Fibroblast of lung (primary cell): ENCODE results near the gene PLAC8. TPM values are rescaled to one million over a fixed set of nuclear protein-coding genes. Genes with fewer than 3 reads are reported as not detected.

Experiments
- DNase-seq, 2 donors: peaks; one replicate each; pipeline versions ENCODE4 v3.0.0 to v3.0.0-alpha.2; 2010; ENCODE audit warnings: low read depth in 2 of 2
- H2AFZ ChIP-seq: 2 replicates; pipeline ENCODE4 v1.5.1; 2012; ENCODE audit warnings: low read length, control low read depth, inconsistent platforms
- H3K27ac ChIP-seq: 2 replicates; pipeline ENCODE4 v1.5.1; 2011; ENCODE audit warnings: low read length, control low read depth; ENCODE audit not compliant: insufficient read depth
- H3K27me3 ChIP-seq: 2 replicates; pipeline ENCODE4 v1.5.1; 2011; ENCODE audit warnings: mild to moderate bottlenecking, low read length; ENCODE audit not compliant: control insufficient read depth, insufficient read depth
- H3K36me3 ChIP-seq: 2 replicates; pipeline ENCODE4 v1.5.1; 2011; ENCODE audit warnings: low read length; ENCODE audit not compliant: control insufficient read depth, insufficient read depth
- H3K4me1 ChIP-seq: 2 replicates; pipeline ENCODE4 v1.5.1; 2011; ENCODE audit warnings: low read length; ENCODE audit not compliant: control insufficient read depth, insufficient read depth; ENCODE audit errors: extremely low read depth
- H3K4me2 ChIP-seq: 2 replicates; pipeline ENCODE4 v1.5.1; 2011; ENCODE audit warnings: low read length, control low read depth; ENCODE audit not compliant: insufficient read depth; ENCODE audit errors: extremely low read depth
- H3K4me3 ChIP-seq, 4 experiments: fragments of 200-600 bp in 1 of 4; sonication (generic) in 1 of 4; replicated peaks in 1 of 4; 2 replicates each; pipeline ENCODE4 v1.5.1; 2011 to 2016; ENCODE audit warnings: low read length in 4 of 4, low read depth in 3 of 4, mild to moderate bottlenecking in 3 of 4, control low read depth in 2 of 4, inconsistent platforms in 1 of 4, mixed read lengths in 1 of 4; ENCODE audit not compliant: insufficient read depth in 1 of 4; ENCODE audit errors: control extremely low read depth in 1 of 4
- H3K79me2 ChIP-seq: 2 replicates; pipeline ENCODE4 v1.5.1; 2012; ENCODE audit warnings: mild to moderate bottlenecking, low read length, inconsistent platforms; ENCODE audit not compliant: control insufficient read depth, insufficient read depth
- H3K9ac ChIP-seq: 2 replicates; pipeline ENCODE4 v1.5.1; 2011; ENCODE audit warnings: mild to moderate bottlenecking, low read length, control low read depth; ENCODE audit not compliant: insufficient read depth
- H3K9me3 ChIP-seq: 2 replicates; pipeline ENCODE4 v1.5.1; 2012; ENCODE audit warnings: low read depth, low read length; ENCODE audit not compliant: control insufficient read depth, insufficient read depth
- H4K20me1 ChIP-seq: 2 replicates; pipeline ENCODE4 v1.5.1; 2011; ENCODE audit warnings: low read length; ENCODE audit not compliant: control insufficient read depth, insufficient read depth; ENCODE audit errors: extremely low read depth
- EZH2 ChIP-seq: IDR thresholded peaks from 2 replicates; pipeline ENCODE4 v1.5.1; 2012; ENCODE audit warnings: low read length, control low read depth, mild to moderate bottlenecking; ENCODE audit errors: missing control alignments
- polyA plus RNA-seq, 2 donors: library from polyadenylated mRNA; depleted of rRNA in 1 of 2; stranded (reverse) in 1 of 2; unstranded in 1 of 2; fragments of >200 nt; gene quantifications; 2 replicates each; pipeline ENCODE4 v1.2.1, GENCODE V29; 2011 to 2012; ENCODE audit warnings: missing spikeins in 1 of 2
- total RNA-seq: library from RNA; depleted of rRNA; stranded (reverse); fragments of >200 nt; gene quantifications from 2 replicates; pipeline ENCODE4 v1.2.1, GENCODE V29; 2014
- TF ChIP-seq, protein P1 (sequence below), 2 donors: IDR thresholded peaks in 1 of 2; conservative IDR thresholded peaks in 1 of 2; 1 replicate in 1 of 2; 2 replicates in 1 of 2; pipeline ENCODE4 v1.5.1; 2011 to 2012; ENCODE audit warnings: low read length in 2 of 2, control low read depth in 1 of 2, inconsistent platforms in 1 of 2, low read depth in 1 of 2, mild to moderate bottlenecking in 1 of 2

Gene PLAC8
- total and polyA plus RNA-seq, 2 donors (not counting 1 experiment from before 2014, with no cell fraction given), result 0.33 to 0.79 TPM

DNA sequence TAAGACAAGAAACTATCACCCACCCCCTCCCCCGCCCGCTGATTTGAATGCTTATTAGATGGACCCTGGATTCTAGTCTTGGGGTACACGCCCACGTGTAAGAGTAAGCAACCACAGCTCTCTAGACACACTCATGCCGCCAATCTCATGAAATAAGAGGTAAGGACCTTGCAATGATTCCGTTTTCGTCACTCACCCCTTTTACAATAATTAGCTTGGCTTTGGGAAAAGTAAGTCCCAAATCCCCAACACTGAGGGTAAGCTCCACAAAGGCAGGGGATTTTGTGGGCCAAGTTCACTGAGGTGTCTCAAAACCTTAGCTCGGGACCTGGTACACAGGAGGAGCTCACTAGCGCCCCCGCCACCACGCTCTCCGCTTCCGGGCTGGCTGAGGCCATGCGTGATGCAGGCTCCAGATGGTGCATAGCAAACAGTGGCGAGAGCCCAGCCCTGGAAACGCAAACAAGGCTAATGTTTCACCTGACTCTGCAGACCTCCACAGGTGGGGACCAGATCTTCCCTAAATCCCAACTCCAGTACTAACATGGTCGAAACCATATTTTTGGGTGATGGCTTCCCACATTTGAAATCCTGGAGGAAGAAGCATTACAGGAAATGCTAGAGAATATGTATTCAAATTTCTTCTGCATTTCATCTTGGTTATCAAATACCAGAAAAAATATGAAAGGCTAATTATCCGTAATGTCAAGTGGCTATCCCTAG lies 4.1 kb downstream of the PLAC8 start:
- Histone ChIP-seq H3K4me3 (peak overlapping the region; percentile 34 to 61 (median 44)), H3K27ac (no peak overlapping the region), H2AFZ (peak overlapping the region; percentile 98), H3K4me2 (peak overlapping the region; percentile 99), H3K9ac (peak overlapping the region; percentile 36), H4K20me1 (no peaks in the 10 kb centered on the region), H3K79me2 (no peaks in the 10 kb centered on the region), H3K4me1 (peaks cover 3% of the 10 kb centered on the region), H3K27me3 (no peaks in the 10 kb centered on the region), H3K36me3 (no peaks in the 10 kb centered on the region), H3K9me3 (no peaks in the 10 kb centered on the region)
- DNase-seq, result peak; percentile 73 to 76
- TF ChIP-seq EZH2, result no peak
- TF ChIP-seq, protein P1, sequence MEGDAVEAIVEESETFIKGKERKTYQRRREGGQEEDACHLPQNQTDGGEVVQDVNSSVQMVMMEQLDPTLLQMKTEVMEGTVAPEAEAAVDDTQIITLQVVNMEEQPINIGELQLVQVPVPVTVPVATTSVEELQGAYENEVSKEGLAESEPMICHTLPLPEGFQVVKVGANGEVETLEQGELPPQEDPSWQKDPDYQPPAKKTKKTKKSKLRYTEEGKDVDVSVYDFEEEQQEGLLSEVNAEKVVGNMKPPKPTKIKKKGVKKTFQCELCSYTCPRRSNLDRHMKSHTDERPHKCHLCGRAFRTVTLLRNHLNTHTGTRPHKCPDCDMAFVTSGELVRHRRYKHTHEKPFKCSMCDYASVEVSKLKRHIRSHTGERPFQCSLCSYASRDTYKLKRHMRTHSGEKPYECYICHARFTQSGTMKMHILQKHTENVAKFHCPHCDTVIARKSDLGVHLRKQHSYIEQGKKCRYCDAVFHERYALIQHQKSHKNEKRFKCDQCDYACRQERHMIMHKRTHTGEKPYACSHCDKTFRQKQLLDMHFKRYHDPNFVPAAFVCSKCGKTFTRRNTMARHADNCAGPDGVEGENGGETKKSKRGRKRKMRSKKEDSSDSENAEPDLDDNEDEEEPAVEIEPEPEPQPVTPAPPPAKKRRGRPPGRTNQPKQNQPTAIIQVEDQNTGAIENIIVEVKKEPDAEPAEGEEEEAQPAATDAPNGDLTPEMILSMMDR (conservative IDR thresholded peaks at IDR 0.05 in 1 of 2, IDR thresholded peaks at IDR 0.05 in 1 of 2; ENCODE audit: low read depth in 1 of 2, low read length in 2 of 2), result peak; percentile 71 to 79

DNA sequence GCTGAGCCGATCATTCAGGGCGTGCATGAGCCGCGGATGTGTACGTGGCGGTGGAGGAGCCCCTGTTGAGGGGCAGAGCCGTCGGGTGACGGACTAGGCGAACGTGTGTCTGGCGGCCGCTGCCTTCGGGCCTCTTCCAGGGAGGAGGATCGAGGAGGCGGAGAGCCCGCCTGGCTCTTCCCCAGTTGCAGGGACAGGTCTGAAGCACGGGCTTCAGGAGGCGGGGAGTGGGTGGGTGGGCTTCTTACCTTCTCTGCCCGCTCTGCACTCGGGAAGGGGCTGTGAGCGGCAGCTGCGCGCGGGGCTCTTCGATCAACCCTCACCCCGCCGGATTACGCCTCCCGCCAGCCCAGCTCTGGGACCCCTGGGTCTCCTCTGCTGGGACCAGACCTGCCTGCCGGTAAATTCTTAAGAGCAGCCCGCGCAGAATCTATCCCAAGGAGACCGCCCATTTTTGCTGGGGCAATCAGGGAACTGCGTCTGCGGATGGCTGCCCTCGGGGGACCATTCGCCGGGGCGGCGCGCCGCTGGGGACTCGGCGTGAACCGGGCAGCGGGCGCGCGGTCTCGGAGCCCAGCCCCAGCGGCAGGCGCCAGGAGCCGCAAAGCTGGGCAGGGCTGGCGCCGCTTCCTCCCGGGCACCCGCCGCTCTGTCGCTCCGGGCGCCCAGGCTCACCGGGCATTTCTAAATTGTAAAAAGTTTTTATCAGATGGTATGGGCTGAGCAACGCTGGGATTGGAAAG lies 4.9 kb downstream of the PLAC8 start:
- no peaks in the 10 kb centered on the region for H3K27me3 ChIP-seq
- no peaks in the 10 kb centered on the region for H4K20me1 ChIP-seq
- H3K9me3 ChIP-seq, result no peaks in the 10 kb centered on the region
- peaks cover 3% of the 10 kb centered on the region for H3K4me1 ChIP-seq
- H3K36me3 ChIP-seq, result no peaks in the 10 kb centered on the region
- TF ChIP-seq, protein P1 (conservative IDR thresholded peaks at IDR 0.05 in 1 of 2, IDR thresholded peaks at IDR 0.05 in 1 of 2; ENCODE audit: low read depth in 1 of 2, low read length in 2 of 2), result no peak
- TF ChIP-seq EZH2, result no peak
- H3K4me2 ChIP-seq, result peak overlapping the region; percentile 99
- DNase-seq, result peak in 1 of 2 donors; percentile 34
- H3K79me2 ChIP-seq, result no peaks in the 10 kb centered on the region
- peak overlapping the region; percentile 34 to 61 (median 44) for H3K4me3 ChIP-seq
- no peak overlapping the region for H3K27ac ChIP-seq
- H2AFZ ChIP-seq, result peak overlapping the region; percentile 98
- peak overlapping the region; percentile 36 for H3K9ac ChIP-seq

DNA sequence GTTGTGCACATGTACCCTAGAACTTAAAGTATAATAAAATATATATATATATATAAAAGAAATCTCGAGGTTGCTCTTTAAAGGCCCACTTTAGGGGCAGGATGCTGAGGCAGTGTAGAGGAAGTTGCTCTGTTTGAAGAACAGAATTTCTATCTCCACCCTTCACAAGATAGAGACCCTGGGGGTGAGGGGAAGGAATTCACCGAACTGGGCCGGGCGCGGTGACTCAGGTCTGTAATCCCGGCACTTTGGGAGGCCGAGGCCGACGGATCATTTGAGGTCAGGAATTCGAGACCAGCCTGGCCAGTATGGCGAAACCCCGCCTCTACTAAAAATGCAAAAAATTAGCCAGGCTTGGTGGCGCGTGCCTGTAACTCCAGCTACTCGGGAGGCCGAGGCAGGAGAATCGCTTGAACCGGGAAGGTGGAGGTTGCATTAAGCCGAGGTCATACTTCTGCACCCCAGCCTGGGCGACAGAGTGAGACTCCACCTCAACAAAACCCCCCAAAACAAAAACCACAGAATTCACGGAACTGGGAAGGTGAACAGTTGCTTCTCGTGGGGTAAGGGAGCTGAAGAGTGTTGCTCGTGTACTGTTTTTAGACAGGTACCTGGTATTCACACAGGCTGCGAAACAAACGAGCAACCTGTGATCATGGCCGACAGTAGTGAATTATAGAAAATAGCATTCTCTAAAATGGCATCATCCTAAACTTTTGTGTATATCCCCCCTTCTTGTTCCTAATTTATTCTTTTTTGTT lies 6.2 kb downstream of the PLAC8 start:
- Histone ChIP-seq H3K4me2 (no peak overlapping the region), H3K9ac (no peak overlapping the region), H4K20me1 (no peaks in the 10 kb centered on the region), H3K27me3 (no peaks in the 10 kb centered on the region), H3K79me2 (no peaks in the 10 kb centered on the region), H2AFZ (no peak overlapping the region), H3K4me1 (peaks cover 3% of the 10 kb centered on the region), H3K9me3 (no peaks in the 10 kb centered on the region), H3K4me3 (no peak overlapping the region), H3K36me3 (no peaks in the 10 kb centered on the region), H3K27ac (no peak overlapping the region)
- TF ChIP-seq, protein P1 (conservative IDR thresholded peaks at IDR 0.05 in 1 of 2, IDR thresholded peaks at IDR 0.05 in 1 of 2; ENCODE audit: low read depth in 1 of 2, low read length in 2 of 2), result no peak
- no peak for TF ChIP-seq EZH2
- no peak for DNase-seq
